Lung (tissue), 16 donors: Measurements from ENCODE around the gene KCNK13. TPM values are rescaled to one million over a fixed set of nuclear protein-coding genes. Genes with fewer than 3 reads are reported as not detected.

Experiments used
- ATAC-seq: fragments of 200-7000 bp; cut with Tn5 transposase; one replicate; pipeline ENCODE4 v1.9.1; 2020; ENCODE audit warnings: moderate number of reproducible peaks; ENCODE audit not compliant: insufficient read depth, low FRiP score
- DNase-seq, 3 donors: peaks; one replicate each; pipeline ENCODE4 v3.0.0-alpha.2; 2013 to 2017
- H3K27ac ChIP-seq, 2 donors: one replicate each; pipeline ENCODE4 v1.5.1; 2013; ENCODE audit warnings: mild to moderate bottlenecking in 2 of 2, moderate library complexity in 2 of 2, control low read depth in 1 of 2, inconsistent platforms in 1 of 2, low read depth in 1 of 2, low read length in 1 of 2
- H3K27me3 ChIP-seq, 3 donors: one replicate each; pipeline ENCODE4 v1.5.1; 2013; ENCODE audit warnings: low read length in 2 of 3; ENCODE audit not compliant: control insufficient read depth in 3 of 3, insufficient read depth in 3 of 3
- H3K36me3 ChIP-seq, 4 donors: one replicate each; pipeline ENCODE4 v1.5.1; 2013; ENCODE audit warnings: low read length in 4 of 4, mild to moderate bottlenecking in 1 of 4, moderate library complexity in 1 of 4; ENCODE audit not compliant: control insufficient read depth in 4 of 4, insufficient read depth in 4 of 4
- H3K4me1 ChIP-seq, 5 donors: one replicate each; pipeline ENCODE4 v1.5.1; 2013; ENCODE audit warnings: low read length in 5 of 5, mild to moderate bottlenecking in 2 of 5, moderate library complexity in 1 of 5; ENCODE audit not compliant: control insufficient read depth in 5 of 5, insufficient read depth in 5 of 5
- H3K4me3 ChIP-seq: one replicate; pipeline ENCODE4 v1.5.1; 2013; ENCODE audit warnings: mild to moderate bottlenecking, control low read depth, moderate library complexity
- H3K9ac ChIP-seq, 2 donors: one replicate each; pipeline ENCODE4 v1.5.1; 2013; ENCODE audit warnings: low read length in 2 of 2, control low read depth in 1 of 2; ENCODE audit not compliant: insufficient read depth in 1 of 2
- H3K9me3 ChIP-seq, 4 donors: one replicate each; pipeline ENCODE4 v1.5.1; 2013; ENCODE audit warnings: low read length in 3 of 4, mild to moderate bottlenecking in 1 of 4, moderate library complexity in 1 of 4; ENCODE audit not compliant: control insufficient read depth in 4 of 4, insufficient read depth in 3 of 4
- WGBS, 2 donors: extraction: QIAGEN DNeasy Blood & Tissue Kit; methylation state at CpG; one replicate each; pipeline ENCODE4 v1.1.7; 2013; 5-methylcytosine and 5-hydroxymethylcytosine counted together
- long read RNA-seq, 5 donors: transcript quantifications; one replicate each; lab custom pipeline, GENCODE V29; 2026
- polyA plus RNA-seq, 2 donors: library from polyadenylated mRNA; stranded (reverse); fragments of 200-250 nt; gene quantifications; one replicate each; pipeline ENCODE4 v1.2.1, GENCODE V29; 2013
- total RNA-seq, 2 donors: library from RNA; depleted of rRNA in 1 of 2; stranded (reverse); fragments of >200 nt in 1 of 2; gene quantifications; one replicate each; pipeline ENCODE4 v1.2.1, GENCODE V29; 2014 to 2021
- TF ChIP-seq, protein P1 (sequence below): IDR thresholded peaks from 2 replicates; pipeline ENCODE4 v1.5.1; 2012; ENCODE audit warnings: mild to moderate bottlenecking; ENCODE audit errors: control extremely low read depth, extremely low read depth
- donor health status: control.
- donor health status: control.
- donor health status: Bipolar disorder and iron deficiency.
- donor health status: healthy.
- donor health status: DM: yes; HTN: yes; CAD: no.

Gene KCNK13
- 1 to 10 TPM in 1 of 2 donors, under 1 TPM in 1; 0.34 to 1.4 TPM for total RNA-seq
- polyA plus RNA-seq, result under 1 TPM; 0.39 to 0.76 TPM
- long read RNA-seq, donor 1, partial matches to known transcripts, result 0 of 1 reads
- long read RNA-seq, donor 1, other reads (novel, unspliced or antisense), result 0 of 1 reads
- long read RNA-seq, donor 2, result 0 reads
- long read RNA-seq, donor 3, result 0 reads
- long read RNA-seq, donor 4, result 0 reads
- long read RNA-seq, donor 5, result 0 reads

DNA sequence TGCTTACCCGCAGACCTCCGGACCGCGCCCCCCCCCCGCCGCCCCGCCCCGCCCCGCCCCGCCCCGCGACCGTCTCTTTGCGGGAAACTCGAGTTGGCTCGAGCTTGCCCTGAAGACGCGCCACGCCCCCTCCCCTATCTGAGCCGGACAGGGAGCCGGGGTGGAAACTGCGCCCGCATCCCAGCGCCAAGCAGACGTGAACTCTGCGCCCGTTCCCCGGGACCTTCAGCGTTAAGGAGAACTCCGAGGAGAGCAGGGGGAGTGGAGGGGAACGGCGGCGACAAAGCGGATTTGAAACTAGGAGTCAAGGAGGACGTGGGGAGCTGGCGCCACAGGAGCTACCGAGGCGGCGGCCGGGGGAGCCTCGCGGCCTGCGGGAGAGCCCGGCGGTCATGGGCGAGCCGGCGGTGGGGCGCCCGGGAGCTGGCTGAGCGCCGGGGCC, at the start of gene KCNK13:
Gene KCNK13 (plus strand): TSS at position 310 of the 442 bp plus-strand sequence. CDS start 212 bp downstream, outside the sequence.
- Histone ChIP-seq H3K4me1 (peaks cover 0 to 22% (median 0%) of the 10 kb centered on the region in 5 donors), H3K36me3 (no peaks in the 10 kb centered on the region), H3K9ac (no peak within 1 kb of the TSS), H3K4me3 (peak within 1 kb of the TSS; percentile 13), H3K9me3 (peaks cover 0 to 7% (median 0%) of the 10 kb centered on the region in 4 donors), H3K27me3 (peaks cover 17 to 73% (median 60%) of the 10 kb centered on the region in 3 donors), H3K27ac (no peak within 1 kb of the TSS)
- TF ChIP-seq, protein P1, sequence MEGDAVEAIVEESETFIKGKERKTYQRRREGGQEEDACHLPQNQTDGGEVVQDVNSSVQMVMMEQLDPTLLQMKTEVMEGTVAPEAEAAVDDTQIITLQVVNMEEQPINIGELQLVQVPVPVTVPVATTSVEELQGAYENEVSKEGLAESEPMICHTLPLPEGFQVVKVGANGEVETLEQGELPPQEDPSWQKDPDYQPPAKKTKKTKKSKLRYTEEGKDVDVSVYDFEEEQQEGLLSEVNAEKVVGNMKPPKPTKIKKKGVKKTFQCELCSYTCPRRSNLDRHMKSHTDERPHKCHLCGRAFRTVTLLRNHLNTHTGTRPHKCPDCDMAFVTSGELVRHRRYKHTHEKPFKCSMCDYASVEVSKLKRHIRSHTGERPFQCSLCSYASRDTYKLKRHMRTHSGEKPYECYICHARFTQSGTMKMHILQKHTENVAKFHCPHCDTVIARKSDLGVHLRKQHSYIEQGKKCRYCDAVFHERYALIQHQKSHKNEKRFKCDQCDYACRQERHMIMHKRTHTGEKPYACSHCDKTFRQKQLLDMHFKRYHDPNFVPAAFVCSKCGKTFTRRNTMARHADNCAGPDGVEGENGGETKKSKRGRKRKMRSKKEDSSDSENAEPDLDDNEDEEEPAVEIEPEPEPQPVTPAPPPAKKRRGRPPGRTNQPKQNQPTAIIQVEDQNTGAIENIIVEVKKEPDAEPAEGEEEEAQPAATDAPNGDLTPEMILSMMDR, result no peak
- peak in 2 of 3 donors; percentile 16 to 32 for DNase-seq
- no peak for ATAC-seq
- WGBS, 2 donors, result 1% methylated on average over 35 to 52 of the region's 52 CpGs

DNA sequence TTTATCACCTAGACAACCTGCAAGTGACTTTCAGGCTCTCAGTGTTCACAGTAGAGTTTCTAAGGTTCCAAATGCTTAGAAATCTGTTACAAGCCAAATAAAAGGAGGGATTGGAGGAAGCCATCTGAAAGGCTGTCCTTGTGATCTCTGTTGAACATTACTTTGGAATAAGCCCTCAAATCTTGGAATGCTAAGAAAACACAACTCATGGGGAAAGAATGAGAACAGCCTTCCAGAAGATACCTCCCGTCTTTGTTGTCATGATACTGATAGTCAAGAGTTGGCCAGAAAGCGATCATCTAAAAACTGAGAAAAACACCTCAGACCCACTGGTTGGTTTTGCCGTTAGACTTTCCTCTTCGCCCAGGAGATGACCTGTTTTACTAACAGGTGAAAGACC, 44.4 kb upstream of the KCNK13 start:
- Histone ChIP-seq H3K4me3 (no peak overlapping the region), H3K36me3 (peaks cover 3 to 19% (median 9%) of the 10 kb centered on the region in 4 donors), H3K9me3 (peaks cover 0 to 2% (median 0%) of the 10 kb centered on the region in 4 donors), H3K4me1 (no peaks in the 10 kb centered on the region), H3K27ac (no peak overlapping the region), H3K27me3 (no peaks in the 10 kb centered on the region), H3K9ac (no peak overlapping the region)
- TF ChIP-seq, protein P1, result no peak
- ATAC-seq, result no peak
- no peak for DNase-seq
- 93 to 96% methylated on average over 4 of the region's 4 CpGs for WGBS, 2 donors

DNA sequence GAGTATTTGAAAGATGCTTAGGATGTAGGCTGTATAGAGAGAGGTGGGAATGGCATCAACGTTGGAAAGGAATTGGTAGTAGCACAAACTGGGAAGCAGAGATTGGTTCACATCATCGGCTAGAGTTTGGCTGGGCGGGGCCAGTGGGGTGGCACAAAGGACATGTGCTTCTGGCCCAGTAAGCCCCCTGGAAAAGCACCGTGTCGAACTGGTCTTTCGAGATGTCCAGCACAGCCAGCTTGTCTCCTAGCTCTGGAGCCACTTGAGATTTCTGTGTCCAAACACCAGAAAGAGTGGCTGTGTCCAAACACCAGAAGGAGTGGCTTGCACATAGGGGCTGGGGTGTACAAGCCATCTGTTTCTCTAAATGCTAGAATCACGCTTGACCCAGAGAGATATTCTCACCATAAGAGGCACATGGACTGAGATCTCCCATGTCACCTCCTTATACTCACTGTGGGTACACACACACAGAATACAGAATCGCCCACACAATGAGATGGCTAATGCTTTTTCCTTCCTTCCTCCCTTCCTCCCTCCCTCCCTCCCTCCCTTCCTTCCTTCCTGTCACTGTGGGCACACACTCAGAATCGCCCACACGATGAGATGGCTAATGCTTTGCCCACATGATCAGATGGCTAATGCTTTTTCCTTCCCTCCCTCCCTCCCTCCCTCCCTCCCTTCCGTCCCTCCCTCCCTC, 41.8 kb upstream of the KCNK13 start:
- H3K9me3 ChIP-seq, result no peaks in the 10 kb centered on the region
- H3K4me1 ChIP-seq, result no peaks in the 10 kb centered on the region
- peaks cover 7 to 29% (median 11%) of the 10 kb centered on the region in 4 donors for H3K36me3 ChIP-seq
- H3K9ac ChIP-seq, result no peak overlapping the region
- TF ChIP-seq, protein P1, result no peak
- H3K4me3 ChIP-seq, result no peak overlapping the region
- no peak for DNase-seq
- H3K27me3 ChIP-seq, result no peaks in the 10 kb centered on the region
- ATAC-seq, result no peak
- no peak overlapping the region for H3K27ac ChIP-seq
- WGBS, 2 donors, result 72 to 85% methylated on average over 10 to 11 of the region's 11 CpGs
